B cell (primary cell): ENCODE results near the gene BHLHE40.

Experiments used
- CTCF ChIP-seq: fragments of 200-600 bp; IDR thresholded peaks from one replicate; pipeline ENCODE4 v1.8.0; 2022; ENCODE audit warnings: antibody characterized with exemption, mild to moderate bottlenecking
- EZH2 ChIP-seq: IDR thresholded peaks from 2 replicates; pipeline ENCODE4 v1.6.1; 2012; ENCODE audit warnings: borderline replicate concordance, low read depth, mild to moderate bottlenecking, moderate library complexity, low read length; ENCODE audit not compliant: insufficient read depth, poor library complexity, severe bottlenecking

- TF ChIP-seq CTCF = no peak
- no peak for TF ChIP-seq EZH2
These were observed 23.1 kb upstream of the BHLHE40 start for GRCh38 chr3:4956099-4956498.
